ENCODE data around the gene TNF. TPM values are rescaled to one million over a fixed set of nuclear protein-coding genes. Genes with fewer than 3 reads are reported as not detected.
A peak's percentile ranks its signal among the peaks of the same experiment; 100 is the strongest.

The TNF gene
- total RNA-seq, 1 donor from 2014 or later, result 1.2 TPM

- no peak overlapping the region for H3K27ac Mint-ChIP-seq (ENCODE audit: unreplicated experiment)
- FAIRE-seq, result no peak
- no peaks in the 10 kb centered on the region for H3K27me3 ChIP-seq (ENCODE audit: insufficient read depth, low read length)
- no peaks in the 10 kb centered on the region for H3K9me3 Mint-ChIP-seq (ENCODE audit: unreplicated experiment)
- no peaks in the 10 kb centered on the region for H3K9me3 ChIP-seq (ENCODE audit: insufficient read depth, low read depth, low read length)
- no peaks in the 10 kb centered on the region for H3K79me2 ChIP-seq (ENCODE audit: insufficient read depth, low read length)
- no peak overlapping the region for H3K4me3 Mint-ChIP-seq (ENCODE audit: unreplicated experiment)
- H4K20me1 ChIP-seq (ENCODE audit: insufficient read depth, low read length), result no peaks in the 10 kb centered on the region
- H3K4me1 Mint-ChIP-seq (ENCODE audit: low read depth, unreplicated experiment), result no peaks in the 10 kb centered on the region
- peak; percentile 32 for TF ChIP-seq CTCF (IDR thresholded peaks at IDR 0.05; ENCODE audit: insufficient read depth, low read depth, low read length)
- no peak for TF ChIP-seq EZH2 (IDR thresholded peaks at IDR 0.05; ENCODE audit: insufficient read depth, low read length)
- no peaks in the 10 kb centered on the region for H3K27me3 Mint-ChIP-seq (ENCODE audit: low read depth, unreplicated experiment)
- H3K4me3 ChIP-seq (ENCODE audit: insufficient read depth, low read depth, low read length), result no peak overlapping the region
- H3K27ac ChIP-seq (ENCODE audit: low read depth, low read length), result no peak overlapping the region
- H3K9ac ChIP-seq (ENCODE audit: low read length), result no peak overlapping the region
- H3K4me1 ChIP-seq (ENCODE audit: insufficient read depth, low read length), result no peaks in the 10 kb centered on the region
- no peaks in the 10 kb centered on the region for H3K36me3 ChIP-seq (ENCODE audit: insufficient read depth, low read length)
- no peak overlapping the region for H3K4me2 ChIP-seq (ENCODE audit: low read length)
- DNase-seq (ENCODE audit: low read depth), result no peak
- H2AFZ ChIP-seq (ENCODE audit: low read depth, low read length), result no peak overlapping the region
- H3K36me3 Mint-ChIP-seq (ENCODE audit: low read depth, unreplicated experiment), result no peaks in the 10 kb centered on the region
Observed at GRCh38 chr6:31597006-31597405, 21.6 kb downstream of the TNF start.

DNA sequence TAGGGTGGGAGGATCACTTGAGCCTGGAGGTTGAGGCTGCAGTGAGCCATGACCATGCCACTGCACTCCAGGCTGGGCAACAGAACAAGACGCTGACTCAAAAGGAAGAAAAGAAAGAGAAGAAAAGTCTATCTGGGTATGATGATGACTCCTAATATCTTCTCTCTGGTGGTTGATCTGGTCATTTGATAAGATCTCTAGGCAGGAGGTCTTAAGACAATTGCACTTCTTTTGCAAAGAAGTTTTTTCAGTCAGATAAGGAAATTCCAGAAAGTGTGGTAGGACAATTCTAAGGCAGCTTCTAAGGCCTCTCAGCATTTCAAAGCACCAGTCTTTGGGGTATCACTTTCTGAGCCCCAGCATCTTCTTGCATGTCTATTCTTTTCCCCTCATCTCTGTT lies 32.0 kb downstream of the TNF start:
- FAIRE-seq (no peak), DNase-seq (ENCODE audit: low read depth) (no peak)
- no peak overlapping the region for H3K9ac ChIP-seq (ENCODE audit: low read length)
- H3K27ac Mint-ChIP-seq (ENCODE audit: unreplicated experiment), result no peak overlapping the region
- H3K9me3 ChIP-seq (ENCODE audit: insufficient read depth, low read depth, low read length), result no peaks in the 10 kb centered on the region
- no peaks in the 10 kb centered on the region for H3K4me1 Mint-ChIP-seq (ENCODE audit: low read depth, unreplicated experiment)
- no peak overlapping the region for H2AFZ ChIP-seq (ENCODE audit: low read depth, low read length)
- H3K4me1 ChIP-seq (ENCODE audit: insufficient read depth, low read length), result no peaks in the 10 kb centered on the region
- no peaks in the 10 kb centered on the region for H3K79me2 ChIP-seq (ENCODE audit: insufficient read depth, low read length)
- peaks cover 2% of the 10 kb centered on the region for H3K27me3 Mint-ChIP-seq (ENCODE audit: low read depth, unreplicated experiment)
- TF ChIP-seq CTCF (IDR thresholded peaks at IDR 0.05; ENCODE audit: insufficient read depth, low read depth, low read length) (no peak), EZH2 (IDR thresholded peaks at IDR 0.05; ENCODE audit: insufficient read depth, low read length) (no peak)
- H3K4me2 ChIP-seq (ENCODE audit: low read length), result no peak overlapping the region
- H3K36me3 ChIP-seq (ENCODE audit: insufficient read depth, low read length), result no peaks in the 10 kb centered on the region
- no peak overlapping the region for H3K27ac ChIP-seq (ENCODE audit: low read depth, low read length)
- no peaks in the 10 kb centered on the region for H3K36me3 Mint-ChIP-seq (ENCODE audit: low read depth, unreplicated experiment)
- H3K27me3 ChIP-seq (ENCODE audit: insufficient read depth, low read length), result no peaks in the 10 kb centered on the region
- no peak overlapping the region for H3K4me3 Mint-ChIP-seq (ENCODE audit: unreplicated experiment)
- H4K20me1 ChIP-seq (ENCODE audit: insufficient read depth, low read length), result no peaks in the 10 kb centered on the region
- no peak overlapping the region for H3K4me3 ChIP-seq (ENCODE audit: insufficient read depth, low read depth, low read length)
- no peaks in the 10 kb centered on the region for H3K9me3 Mint-ChIP-seq (ENCODE audit: unreplicated experiment)

DNA sequence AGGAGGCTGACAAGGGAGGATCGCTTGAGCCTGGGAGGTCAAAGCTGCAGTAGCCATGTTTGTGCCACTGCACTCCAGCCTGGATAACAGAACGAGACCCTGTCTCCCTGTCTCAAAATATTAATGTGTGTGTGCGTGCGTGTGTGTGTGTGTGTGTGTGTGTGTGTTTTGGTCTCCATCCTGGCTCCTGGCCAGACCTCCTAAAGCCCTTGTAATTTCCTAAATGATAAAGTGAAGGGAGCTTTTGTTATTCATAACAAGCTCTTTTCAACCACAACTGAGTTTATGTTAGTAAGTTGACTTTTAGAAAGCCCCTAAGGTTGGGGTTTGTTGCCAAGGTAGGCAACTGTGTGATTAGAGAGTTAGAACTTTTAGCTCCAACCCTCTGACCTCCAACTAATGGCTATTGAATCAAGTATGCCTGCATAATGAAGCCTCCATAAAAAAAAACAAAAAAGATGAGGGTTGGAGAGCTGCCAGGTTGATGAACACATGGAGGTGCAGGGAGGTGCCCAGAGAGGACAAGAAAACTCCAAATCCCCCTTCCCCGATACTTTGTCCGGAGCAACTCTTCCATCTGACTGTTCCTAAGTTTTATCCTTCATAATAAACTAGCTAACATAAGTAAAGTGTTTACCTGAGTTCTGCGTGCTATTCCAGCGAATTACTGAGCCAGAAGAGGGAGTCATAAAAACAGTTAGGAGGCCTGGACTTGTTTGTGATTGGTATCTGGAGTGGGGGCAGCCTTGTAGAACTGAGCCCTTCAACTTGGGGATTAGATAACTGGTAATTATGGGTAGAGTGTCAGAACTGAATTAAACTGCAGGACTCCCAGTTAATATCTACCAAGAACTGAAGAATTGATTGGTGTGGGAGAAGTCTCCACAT lies 34.4 kb downstream of the TNF start:
- Histone ChIP-seq H3K9me3 (ENCODE audit: insufficient read depth, low read depth, low read length) (no peaks in the 10 kb centered on the region), H3K4me1 (ENCODE audit: insufficient read depth, low read length) (no peaks in the 10 kb centered on the region), H2AFZ (ENCODE audit: low read depth, low read length) (no peak overlapping the region), H3K9ac (ENCODE audit: low read length) (no peak overlapping the region), H3K36me3 (ENCODE audit: insufficient read depth, low read length) (no peaks in the 10 kb centered on the region), H3K27me3 (ENCODE audit: insufficient read depth, low read length) (no peaks in the 10 kb centered on the region), H3K79me2 (ENCODE audit: insufficient read depth, low read length) (no peaks in the 10 kb centered on the region), H4K20me1 (ENCODE audit: insufficient read depth, low read length) (no peaks in the 10 kb centered on the region), H3K27ac (ENCODE audit: low read depth, low read length) (no peak overlapping the region), H3K4me2 (ENCODE audit: low read length) (no peak overlapping the region), H3K4me3 (ENCODE audit: insufficient read depth, low read depth, low read length) (no peak overlapping the region)
- peaks cover 2% of the 10 kb centered on the region for H3K27me3 Mint-ChIP-seq (ENCODE audit: low read depth, unreplicated experiment)
- H3K4me1 Mint-ChIP-seq (ENCODE audit: low read depth, unreplicated experiment), result no peaks in the 10 kb centered on the region
- no peaks in the 10 kb centered on the region for H3K9me3 Mint-ChIP-seq (ENCODE audit: unreplicated experiment)
- no peaks in the 10 kb centered on the region for H3K36me3 Mint-ChIP-seq (ENCODE audit: low read depth, unreplicated experiment)
- DNase-seq (ENCODE audit: low read depth), result no peak
- TF ChIP-seq EZH2 (IDR thresholded peaks at IDR 0.05; ENCODE audit: insufficient read depth, low read length) (no peak), CTCF (IDR thresholded peaks at IDR 0.05; ENCODE audit: insufficient read depth, low read depth, low read length) (no peak)
- H3K4me3 Mint-ChIP-seq (ENCODE audit: unreplicated experiment), result no peak overlapping the region
- H3K27ac Mint-ChIP-seq (ENCODE audit: unreplicated experiment), result peak overlapping the region; percentile 26
- FAIRE-seq, result no peak

Data from astrocyte (in vitro differentiated cells and primary cell).